SH-SY5Y (cell line): ENCODE results near the gene RFC5.

Experiments used
- GATA2 ChIP-seq: IDR thresholded peaks from 2 replicates; pipeline ENCODE4 v1.6.1; 2011; ENCODE audit warnings: mild to moderate bottlenecking, low read depth, low read length
- GATA3 ChIP-seq: IDR thresholded peaks from 2 replicates; pipeline ENCODE4 v1.6.1; 2011; ENCODE audit warnings: low read depth, mild to moderate bottlenecking, low read length, moderate library complexity

The RFC5 gene

DNA sequence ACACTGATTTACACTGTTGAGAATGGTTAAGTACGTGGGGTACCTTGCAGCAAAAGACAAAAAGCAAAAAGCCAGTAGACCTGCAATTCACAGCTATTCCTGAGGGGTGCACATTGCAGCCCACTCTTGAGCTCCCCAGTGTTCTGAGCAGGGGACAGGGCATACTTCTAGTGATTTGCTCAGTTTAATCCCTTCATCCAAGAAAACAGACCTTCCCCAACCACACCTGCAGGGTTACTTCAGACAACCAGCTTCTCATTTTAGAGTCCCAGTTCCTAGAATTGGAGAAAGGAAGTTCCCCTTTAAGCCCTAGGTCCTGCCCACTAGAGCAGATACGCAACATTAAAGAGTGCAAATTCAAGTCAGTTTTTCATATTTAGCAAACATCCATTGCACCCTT is 48.1 kb downstream of the RFC5 start:
- TF ChIP-seq GATA3: no peak
- TF ChIP-seq GATA2: no peak

GRCh38 chr12:118065380-118065779 is 48.9 kb downstream of the RFC5 start:
- no peak for TF ChIP-seq GATA2
- no peak for TF ChIP-seq GATA3

- TF ChIP-seq GATA3 (no peak), GATA2 (no peak)
Observed at GRCh38 chr12:118068445-118068844, 51.9 kb downstream of the RFC5 start.

- TF ChIP-seq GATA2 (no peak), GATA3 (no peak)
Observed at GRCh38 chr12:118070650-118071049, 54.1 kb downstream of the RFC5 start.

DNA sequence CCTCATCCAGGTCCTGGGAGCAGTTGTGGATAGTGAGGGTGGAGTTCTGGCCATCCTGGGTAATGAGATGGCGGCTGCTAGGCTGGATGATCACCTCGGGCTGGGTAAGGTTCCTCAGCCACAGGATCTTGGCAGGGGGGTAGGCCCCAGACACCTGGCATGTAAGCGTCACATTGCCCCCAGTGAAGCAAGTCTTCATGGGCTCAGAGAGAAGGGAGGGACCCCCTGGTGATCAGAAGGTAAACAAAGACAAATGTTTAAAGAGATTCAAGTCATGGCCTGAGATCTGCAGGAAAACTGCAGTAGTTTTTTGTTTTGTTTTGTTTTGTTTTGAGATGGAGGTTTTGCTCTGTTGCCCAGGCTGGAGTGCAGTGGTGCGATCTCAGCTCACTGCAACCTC is 57.3 kb downstream of the RFC5 start:
- no peak for TF ChIP-seq GATA2
- no peak for TF ChIP-seq GATA3
